Prostate gland (tissue), 2 donors: ENCODE data around the gene ZNF136. TPM values are rescaled to one million over a fixed set of nuclear protein-coding genes. Genes with fewer than 3 reads are reported as not detected.
A peak's percentile ranks its signal among the peaks of the same experiment; 100 is the strongest.

Experiments
- DNase-seq: peaks from one replicate; pipeline ENCODE4 v3.0.0-alpha.2; 2019; ENCODE audit warnings: low spot score
- H3K27ac ChIP-seq, 2 donors: fragments of 200-600 bp; sonication (generic); 2 replicates each; pipeline ENCODE4 v1.5.1; 2017 to 2019
- H3K27me3 ChIP-seq: fragments of 200-600 bp; sonication (generic); replicated peaks from 2 replicates; pipeline ENCODE4 v1.5.1; 2019; ENCODE audit not compliant: insufficient read depth
- H3K36me3 ChIP-seq, 2 donors: fragments of 200-600 bp; sonication (generic); 1 replicate in 1 of 2; 2 replicates in 1 of 2; pipeline versions ENCODE4 v1.5.1 to v1.8.1; 2017 to 2019
- H3K4me1 ChIP-seq: fragments of 200-600 bp; sonication (generic); replicated peaks from 2 replicates; pipeline ENCODE4 v1.5.1; 2019
- H3K4me3 ChIP-seq, 2 donors: fragments of 200-600 bp; sonication (generic); 2 replicates each; pipeline ENCODE4 v1.5.1; 2017 to 2019
- H3K9me3 ChIP-seq: fragments of 200-600 bp; sonication (generic); 2 replicates; pipeline ENCODE4 v1.5.1; 2017
- CTCF ChIP-seq, 4 experiments: fragments of 200-600 bp in 2 of 4; fragments of 450-650 bp in 2 of 4; sonication (generic) in 2 of 4; IDR thresholded peaks; 1 replicate in 3 of 4; 2 replicates in 1 of 4; pipeline ENCODE4 v1.5.1; 2016 to 2019; ENCODE audit warnings: antibody characterized with exemption in 4 of 4, mild to moderate bottlenecking in 2 of 4, moderate library complexity in 2 of 4
- POLR2A ChIP-seq: fragments of 450-650 bp; IDR thresholded peaks from one replicate; pipeline ENCODE4 v1.6.1; 2016; ENCODE audit warnings: antibody characterized with exemption, mild to moderate bottlenecking
- POLR2AphosphoS5 ChIP-seq: sonication (generic); formaldehyde crosslinking; IDR thresholded peaks from one replicate; pipeline ENCODE4 v1.6.1; 2017; ENCODE audit warnings: antibody characterized with exemption
- WGBS: methylation state at CpG from one replicate; pipeline ENCODE4 v1.1.5; 2018; 5-methylcytosine and 5-hydroxymethylcytosine counted together
- intact Hi-C: fragments of 100-400 bp; cut with DNase I; formaldehyde crosslinking; loops from one replicate; pipeline ENCODE4 v1.14.2; 2022
- total RNA-seq, 2 donors: library from RNA; depleted of rRNA; stranded (reverse); fragments of >200 nt; gene quantifications; one replicate each; pipeline ENCODE4 v1.1.0, GENCODE V29; 2016

Gene ZNF136
- 10 to 100 TPM; 11.9 to 14.9 TPM for total RNA-seq

DNA sequence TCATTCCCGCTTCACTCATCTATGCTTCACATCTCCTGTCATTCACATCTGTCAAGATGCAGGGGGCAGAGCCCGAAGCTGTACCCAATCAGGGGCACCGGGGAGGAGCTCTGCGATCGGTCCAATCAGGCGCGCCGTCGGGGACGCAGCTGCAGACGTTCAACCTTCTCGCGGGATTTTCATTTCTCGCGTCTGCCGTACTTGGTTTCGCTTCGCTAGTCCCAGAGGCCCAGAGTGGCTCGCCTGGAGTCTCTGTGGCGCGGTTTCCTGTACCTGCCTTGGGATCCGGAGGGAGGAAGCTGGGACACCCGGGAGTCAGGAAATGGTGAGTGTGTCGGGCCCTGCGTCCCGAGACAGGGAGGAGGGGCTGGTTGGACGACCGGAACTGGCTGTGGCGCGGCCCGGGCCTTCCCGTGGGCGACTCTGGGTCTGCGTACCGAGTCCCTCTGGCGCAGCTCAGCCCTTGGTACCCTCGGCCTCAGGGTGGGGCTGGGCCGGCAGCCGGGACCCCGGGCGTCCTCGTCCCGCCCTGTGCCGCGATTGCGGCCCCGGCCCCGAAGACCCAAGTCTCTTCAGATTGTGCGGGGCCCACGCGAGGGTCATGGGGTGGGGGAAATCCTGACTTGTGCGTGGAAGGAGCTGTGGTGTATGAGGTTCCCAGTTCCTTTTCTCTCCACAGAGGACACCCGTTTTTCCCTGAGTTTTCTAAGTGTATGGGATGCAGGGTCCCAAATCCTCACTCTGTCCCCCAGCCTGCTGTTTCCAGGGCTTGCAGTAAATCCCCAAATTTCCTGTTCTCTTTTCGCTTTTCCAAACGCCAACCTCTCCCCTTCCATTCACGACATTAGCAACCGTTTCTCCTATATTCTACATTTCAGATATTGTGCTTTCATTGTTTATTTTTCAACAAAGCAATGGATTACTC is at the start of gene ZNF136:
Gene ZNF136 (plus strand): TSS at position 215 of the 925 bp plus-strand sequence. CDS start 108 bp downstream, at position 323.
- H3K9me3 ChIP-seq = no peaks in the 10 kb centered on the region
- peak; percentile 91 for TF ChIP-seq POLR2AphosphoS5
- peak; percentile 82 for TF ChIP-seq POLR2A
- TF ChIP-seq CTCF (IDR thresholded peaks at IDR 0.05) = no peak
- under 1% methylated on average over 57 of the region's 57 CpGs for WGBS
- no peaks in the 10 kb centered on the region for H3K36me3 ChIP-seq
- H3K4me1 ChIP-seq = peaks cover 4% of the 10 kb centered on the region
- intact Hi-C loops = loop anchor here (5.0 to 10.0 kb wide), 2 partner anchors 101 to 202 kb away; partner anchors contain the start of genes ZNF442 and ZNF844
- H3K27ac ChIP-seq = peak within 1 kb of the TSS; percentile 86 to 92
- H3K4me3 ChIP-seq = peak within 1 kb of the TSS; percentile 72 to 89
- no peaks in the 10 kb centered on the region for H3K27me3 ChIP-seq
- peak; percentile 89 for DNase-seq

GRCh38 chr19:12113121-12113520 is 49.8 kb upstream of the ZNF136 start:
- no peak overlapping the region for H3K27ac ChIP-seq
- H3K36me3 ChIP-seq = no peaks in the 10 kb centered on the region
- WGBS = 89% methylated on average over 5 of the region's 5 CpGs
- H3K27me3 ChIP-seq = no peaks in the 10 kb centered on the region
- DNase-seq = no peak
- TF ChIP-seq CTCF (IDR thresholded peaks at IDR 0.05) = no peak
- TF ChIP-seq POLR2A = no peak
- TF ChIP-seq POLR2AphosphoS5 = no peak
- intact Hi-C loops = no loop called here
- H3K9me3 ChIP-seq = no peaks in the 10 kb centered on the region
- no peaks in the 10 kb centered on the region for H3K4me1 ChIP-seq
- no peak overlapping the region for H3K4me3 ChIP-seq

DNA sequence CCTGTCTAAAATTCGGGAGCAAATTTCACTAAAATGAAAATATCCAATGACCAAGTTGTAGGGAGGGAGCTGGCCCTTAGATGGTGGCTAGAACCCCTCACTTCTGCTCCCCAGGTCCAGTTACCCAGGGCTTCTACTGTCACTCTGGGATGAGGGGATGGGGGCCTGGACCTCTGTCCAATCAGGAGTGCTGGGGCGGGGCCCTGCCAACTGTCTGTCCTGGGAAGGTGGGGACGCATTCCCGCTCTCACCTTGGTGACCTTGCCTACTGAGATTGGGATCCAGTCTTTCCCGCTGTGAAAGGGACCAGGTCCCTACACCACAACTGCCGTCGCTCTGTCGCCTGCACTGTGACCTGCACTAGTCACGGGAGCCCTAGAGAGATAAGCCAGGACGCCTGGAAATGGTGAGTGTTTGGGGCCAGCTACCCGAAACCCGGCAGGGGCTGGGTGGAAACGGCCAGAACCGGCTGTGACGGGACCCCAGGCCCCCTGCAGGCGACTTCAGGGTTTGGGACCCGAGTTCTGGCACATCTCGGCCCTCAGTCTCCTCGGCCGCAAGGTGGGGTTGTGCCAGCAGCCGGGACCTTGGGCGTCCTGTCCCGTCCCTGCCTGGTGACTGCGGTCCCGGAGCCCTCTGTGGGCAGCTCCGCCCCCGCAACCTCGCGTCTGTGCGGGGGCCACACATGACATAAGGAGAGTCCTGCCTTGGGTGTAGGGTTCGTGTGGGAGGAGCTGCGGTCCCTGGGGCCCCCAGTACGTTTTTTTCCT is 45.5 kb upstream of the ZNF136 start:
- H3K27me3 ChIP-seq = no peaks in the 10 kb centered on the region
- DNase-seq = no peak
- H3K36me3 ChIP-seq = no peaks in the 10 kb centered on the region
- no peak overlapping the region for H3K4me3 ChIP-seq
- WGBS = 83% methylated on average over 30 of the region's 33 CpGs
- H3K4me1 ChIP-seq = no peaks in the 10 kb centered on the region
- H3K27ac ChIP-seq = no peak overlapping the region
- intact Hi-C loops = no loop called here
- H3K9me3 ChIP-seq = no peaks in the 10 kb centered on the region
- TF ChIP-seq POLR2AphosphoS5 (no peak), CTCF (IDR thresholded peaks at IDR 0.05) (no peak), POLR2A (no peak)

- WGBS = 41% methylated on average over 2 of the region's 2 CpGs
- Histone ChIP-seq H3K27ac (no peak overlapping the region), H3K36me3 (no peaks in the 10 kb centered on the region), H3K9me3 (no peaks in the 10 kb centered on the region), H3K4me3 (no peak overlapping the region), H3K4me1 (no peaks in the 10 kb centered on the region), H3K27me3 (no peaks in the 10 kb centered on the region)
- TF ChIP-seq CTCF (IDR thresholded peaks at IDR 0.05) (peak in 3 of 4 experiments; percentile 25 to 44 (median 43)), POLR2A (no peak)
- DNase-seq = no peak
- intact Hi-C loops = no loop called here
Measured at GRCh38 chr19:12126707-12127106, 36.2 kb upstream of the ZNF136 start.
